Mesendoderm (in vitro differentiated cells): ENCODE results near the gene RPS19.

ENCODE experiments used
- DNase-seq: peaks from one replicate; pipeline ENCODE4 v3.0.0; 2013
- H2AK5ac ChIP-seq: 2 replicates; pipeline ENCODE4 v1.6.1; 2013; ENCODE audit warnings: low read length, inconsistent platforms
- H2BK120ac ChIP-seq: 2 replicates; pipeline ENCODE4 v1.6.1; 2013; ENCODE audit warnings: low read depth, mild to moderate bottlenecking, low read length, moderate library complexity, mixed read lengths
- H2BK15ac ChIP-seq: replicated peaks from 2 replicates; pipeline ENCODE4 v1.6.1; 2013; ENCODE audit warnings: low read depth, mild to moderate bottlenecking, moderate library complexity
- H2BK5ac ChIP-seq: 2 replicates; pipeline ENCODE4 v1.6.1; 2013; ENCODE audit warnings: low read length, inconsistent platforms
- H3K18ac ChIP-seq: 2 replicates; pipeline ENCODE4 v1.6.1; 2013; ENCODE audit warnings: mild to moderate bottlenecking, low read length, mixed read lengths
- H3K23ac ChIP-seq: one replicate; pipeline ENCODE4 v1.6.1; 2013; ENCODE audit warnings: low read length
- H3K27ac ChIP-seq: 2 replicates; pipeline ENCODE4 v1.5.1; 2013; ENCODE audit warnings: low read depth, mild to moderate bottlenecking, inconsistent platforms, low read length, moderate library complexity
- H3K27me3 ChIP-seq: 2 replicates; pipeline ENCODE4 v1.6.1; 2013; ENCODE audit warnings: low read length, control low read depth, mild to moderate bottlenecking, inconsistent platforms; ENCODE audit not compliant: insufficient read depth, poor library complexity
- H3K36me3 ChIP-seq: 2 replicates; pipeline ENCODE4 v1.6.1; 2013; ENCODE audit warnings: low read length, inconsistent platforms; ENCODE audit not compliant: control insufficient read depth, insufficient read depth
- H3K4ac ChIP-seq: one replicate; pipeline ENCODE4 v1.6.1; 2013; ENCODE audit warnings: low read depth, mild to moderate bottlenecking, low read length, moderate library complexity
- H3K4me1 ChIP-seq: 2 replicates; pipeline ENCODE4 v1.6.1; 2013; ENCODE audit warnings: low read depth, low read length, inconsistent platforms; ENCODE audit not compliant: control insufficient read depth
- H3K4me2 ChIP-seq: 2 replicates; pipeline ENCODE4 v1.6.1; 2013; ENCODE audit warnings: low read length
- H3K4me3 ChIP-seq: 2 replicates; pipeline ENCODE4 v1.5.1; 2013; ENCODE audit warnings: mild to moderate bottlenecking, low read length
- H3K56ac ChIP-seq: one replicate; pipeline ENCODE4 v1.6.1; 2013; ENCODE audit warnings: low read length
- H3K79me1 ChIP-seq: 2 replicates; pipeline ENCODE4 v1.6.1; 2013; ENCODE audit warnings: low read length, inconsistent platforms
- H3K79me2 ChIP-seq: 2 replicates; pipeline ENCODE4 v1.6.1; 2013; ENCODE audit warnings: mild to moderate bottlenecking, low read length; ENCODE audit not compliant: control insufficient read depth, insufficient read depth
- H3K9ac ChIP-seq: 2 replicates; pipeline ENCODE4 v1.6.1; 2013; ENCODE audit warnings: low read length, inconsistent platforms
- H4K5ac ChIP-seq: one replicate; pipeline ENCODE4 v1.6.1; 2013; ENCODE audit warnings: low read length
- H4K8ac ChIP-seq: one replicate; pipeline ENCODE4 v1.6.1; 2013; ENCODE audit warnings: low read depth, mild to moderate bottlenecking, control low read depth, low read length, moderate library complexity
- WGBS: extraction: QIAGEN DNeasy Blood & Tissue Kit; methylation state at CpG from one replicate; pipeline ENCODE4 v1.1.7; 2013; ENCODE audit warnings: low lambda C conversion rate, missing lambda C conversion rate; ENCODE audit not compliant: insufficient coverage; ENCODE audit errors: extremely low coverage; 5-methylcytosine and 5-hydroxymethylcytosine counted together

RPS19 gene

GRCh38 chr19:41876847-41877832 lies 17.1 kb downstream of the RPS19 start, which contains the start of gene CD79A:
Gene CD79A, plus strand, starts transcription at chr19:41877279. Its CDS starts 26 bp downstream, at chr19:41877305.
- no peak within 1 kb of the TSS for H3K27ac ChIP-seq

GRCh38 chr19:41877916-41878905 lies 18.2 kb downstream of the RPS19 start:
- Histone ChIP-seq H3K23ac (no peak overlapping the region), H3K79me1 (no peaks in the 10 kb centered on the region), H3K79me2 (no peaks in the 10 kb centered on the region), H3K4me1 (no peaks in the 10 kb centered on the region), H3K18ac (no peak overlapping the region), H2BK120ac (no peak overlapping the region), H3K27ac (no peak overlapping the region), H3K4ac (no peak overlapping the region), H4K5ac (no peak overlapping the region), H4K8ac (no peak overlapping the region), H2BK15ac (no peak overlapping the region), H3K4me2 (no peak overlapping the region), H2BK5ac (no peak overlapping the region), H3K9ac (no peak overlapping the region), H3K56ac (no peak overlapping the region), H3K36me3 (no peaks in the 10 kb centered on the region), H2AK5ac (no peak overlapping the region), H3K27me3 (no peaks in the 10 kb centered on the region), H3K4me3 (no peak overlapping the region)
- DNase-seq, result no peak
- no CpG with 5 or more reads among the region's 17 CpGs for WGBS

More at GRCh38 chr19:41876847-41877832, 17.1 kb downstream of the RPS19 start, which contains the start of gene CD79A:
- Histone ChIP-seq H3K79me2 (no peaks in the 10 kb centered on the region), H3K4me2 (no peak within 1 kb of the TSS), H4K8ac (no peak within 1 kb of the TSS), H3K4me1 (no peaks in the 10 kb centered on the region), H3K79me1 (no peaks in the 10 kb centered on the region), H3K27me3 (no peaks in the 10 kb centered on the region), H3K4me3 (no peak within 1 kb of the TSS), H2BK120ac (no peak within 1 kb of the TSS), H2AK5ac (no peak within 1 kb of the TSS), H3K56ac (peak within 1 kb of the TSS; percentile 42), H3K4ac (no peak within 1 kb of the TSS), H2BK5ac (no peak within 1 kb of the TSS), H4K5ac (no peak within 1 kb of the TSS), H2BK15ac (no peak within 1 kb of the TSS), H3K23ac (no peak within 1 kb of the TSS), H3K9ac (peak within 1 kb of the TSS; percentile 6), H3K36me3 (no peaks in the 10 kb centered on the region), H3K18ac (no peak within 1 kb of the TSS)
- DNase-seq, result no peak
- WGBS, result no CpG with 5 or more reads among the region's 9 CpGs

GRCh38 chr19:41879080-41879479 lies 19.0 kb downstream of the RPS19 start:
- Histone ChIP-seq H2AK5ac (no peak overlapping the region), H3K4me2 (no peak overlapping the region), H2BK15ac (no peak overlapping the region), H2BK120ac (no peak overlapping the region), H3K4me3 (no peak overlapping the region), H3K79me2 (no peaks in the 10 kb centered on the region), H2BK5ac (no peak overlapping the region), H3K4ac (no peak overlapping the region), H4K5ac (no peak overlapping the region), H3K56ac (no peak overlapping the region), H3K36me3 (no peaks in the 10 kb centered on the region), H3K23ac (no peak overlapping the region), H4K8ac (no peak overlapping the region), H3K27me3 (no peaks in the 10 kb centered on the region), H3K9ac (no peak overlapping the region), H3K27ac (no peak overlapping the region), H3K18ac (no peak overlapping the region), H3K79me1 (no peaks in the 10 kb centered on the region), H3K4me1 (no peaks in the 10 kb centered on the region)
- DNase-seq, result no peak
- no CpG with 5 or more reads among the region's 21 CpGs for WGBS

GRCh38 chr19:41879670-41880328 lies 19.7 kb downstream of the RPS19 start:
- no peak overlapping the region for H3K27ac ChIP-seq
- H4K5ac ChIP-seq, result no peak overlapping the region
- H3K4me1 ChIP-seq, result no peaks in the 10 kb centered on the region
- peaks cover 1% of the 10 kb centered on the region for H3K79me2 ChIP-seq
- WGBS, result no CpG with 5 or more reads among the region's 7 CpGs
- H2BK5ac ChIP-seq, result no peak overlapping the region
- no peak overlapping the region for H2BK15ac ChIP-seq
- H3K18ac ChIP-seq, result no peak overlapping the region
- no peak overlapping the region for H2BK120ac ChIP-seq
- H4K8ac ChIP-seq, result no peak overlapping the region
- H3K4ac ChIP-seq, result no peak overlapping the region
- no peak overlapping the region for H3K4me3 ChIP-seq
- no peak overlapping the region for H2AK5ac ChIP-seq
- no peak overlapping the region for H3K56ac ChIP-seq
- no peaks in the 10 kb centered on the region for H3K27me3 ChIP-seq
- H3K79me1 ChIP-seq, result peaks cover 1% of the 10 kb centered on the region
- H3K36me3 ChIP-seq, result no peaks in the 10 kb centered on the region
- H3K9ac ChIP-seq, result no peak overlapping the region
- H3K23ac ChIP-seq, result no peak overlapping the region
- no peak overlapping the region for H3K4me2 ChIP-seq
- no peak for DNase-seq

GRCh38 chr19:41880329-41880708 lies 20.3 kb downstream of the RPS19 start:
- no peak overlapping the region for H4K5ac ChIP-seq
- no CpG with 5 or more reads among the region's 5 CpGs for WGBS
- peaks cover 4% of the 10 kb centered on the region for H3K79me2 ChIP-seq
- H3K18ac ChIP-seq, result no peak overlapping the region
- no peak overlapping the region for H2BK15ac ChIP-seq
- H2BK120ac ChIP-seq, result no peak overlapping the region
- H2AK5ac ChIP-seq, result no peak overlapping the region
- H3K4me3 ChIP-seq, result no peak overlapping the region
- H3K4me2 ChIP-seq, result no peak overlapping the region
- H3K79me1 ChIP-seq, result peaks cover 5% of the 10 kb centered on the region
- H3K4ac ChIP-seq, result no peak overlapping the region
- H3K56ac ChIP-seq, result no peak overlapping the region
- no peak for DNase-seq
- no peaks in the 10 kb centered on the region for H3K4me1 ChIP-seq
- H3K36me3 ChIP-seq, result no peaks in the 10 kb centered on the region
- H3K27ac ChIP-seq, result no peak overlapping the region
- H4K8ac ChIP-seq, result no peak overlapping the region
- H2BK5ac ChIP-seq, result no peak overlapping the region
- no peak overlapping the region for H3K9ac ChIP-seq
- H3K27me3 ChIP-seq, result no peaks in the 10 kb centered on the region
- no peak overlapping the region for H3K23ac ChIP-seq
